Fibroblast of villous mesenchyme (primary cell): Measurements from ENCODE around the gene STAB1. TPM values are rescaled to one million over a fixed set of nuclear protein-coding genes. Genes with fewer than 3 reads are reported as not detected.

ENCODE experiments used
- DNase-seq: peaks from one replicate; pipeline ENCODE4 v3.0.0-alpha.2; 2010; ENCODE audit warnings: low read depth
- H3K4me3 ChIP-seq: 2 replicates; pipeline ENCODE4 v1.5.1; 2011; ENCODE audit warnings: low read depth, mild to moderate bottlenecking, low read length
- total RNA-seq: library from RNA; depleted of rRNA; stranded (reverse); fragments of >200 nt; gene quantifications from 2 replicates; pipeline ENCODE4 v1.2.3, GENCODE V29; 2012
- TF ChIP-seq, protein P1 (sequence below): IDR thresholded peaks from 2 replicates; pipeline ENCODE4 v1.5.1; 2012; ENCODE audit warnings: low read depth, mild to moderate bottlenecking, low read length; ENCODE audit not compliant: insufficient read depth

Gene STAB1
- total RNA-seq, 1 donor: 0.43 TPM

DNA sequence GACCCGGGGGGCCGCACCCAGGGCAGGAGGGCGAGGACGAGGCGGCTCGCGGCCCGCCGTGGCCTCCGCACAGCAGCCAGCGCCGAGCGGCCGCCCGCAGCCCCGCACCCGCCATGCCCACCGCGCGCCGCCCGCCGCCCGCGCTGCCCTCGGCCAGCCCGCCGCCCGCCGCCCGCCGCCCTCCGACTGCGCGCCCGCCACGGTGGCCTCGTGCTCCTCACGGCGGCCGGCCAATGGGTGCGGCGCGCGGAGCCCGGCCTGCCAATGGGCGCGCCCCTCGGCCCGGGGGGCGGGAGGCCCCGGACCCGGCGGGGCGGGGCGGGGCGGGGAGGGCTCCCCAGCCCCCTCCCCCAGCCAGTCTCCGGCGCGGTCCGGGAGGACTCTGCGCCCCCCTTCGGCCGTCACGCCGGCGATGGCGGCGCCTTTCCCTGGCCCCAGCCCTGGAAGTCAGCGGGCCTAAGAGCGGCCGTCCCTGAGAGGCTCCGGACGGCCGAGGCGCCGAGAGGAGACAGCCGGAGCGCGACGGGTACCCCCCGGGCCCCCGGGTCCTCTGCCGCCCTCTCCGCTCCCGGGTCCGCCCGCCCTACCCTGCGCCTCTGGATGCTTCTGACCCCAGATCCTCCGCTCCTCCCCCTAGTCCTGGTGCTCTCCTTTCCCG lies 38.6 kb downstream of the STAB1 start, which contains the start of gene NT5DC2:
Gene NT5DC2 (minus strand): TSS at position 235 of the 658 bp plus-strand sequence. CDS start 120 bp downstream, at position 115.
- peak; percentile 73 for DNase-seq
- H3K4me3 ChIP-seq: peak within 1 kb of the TSS; percentile 76
- TF ChIP-seq, protein P1, sequence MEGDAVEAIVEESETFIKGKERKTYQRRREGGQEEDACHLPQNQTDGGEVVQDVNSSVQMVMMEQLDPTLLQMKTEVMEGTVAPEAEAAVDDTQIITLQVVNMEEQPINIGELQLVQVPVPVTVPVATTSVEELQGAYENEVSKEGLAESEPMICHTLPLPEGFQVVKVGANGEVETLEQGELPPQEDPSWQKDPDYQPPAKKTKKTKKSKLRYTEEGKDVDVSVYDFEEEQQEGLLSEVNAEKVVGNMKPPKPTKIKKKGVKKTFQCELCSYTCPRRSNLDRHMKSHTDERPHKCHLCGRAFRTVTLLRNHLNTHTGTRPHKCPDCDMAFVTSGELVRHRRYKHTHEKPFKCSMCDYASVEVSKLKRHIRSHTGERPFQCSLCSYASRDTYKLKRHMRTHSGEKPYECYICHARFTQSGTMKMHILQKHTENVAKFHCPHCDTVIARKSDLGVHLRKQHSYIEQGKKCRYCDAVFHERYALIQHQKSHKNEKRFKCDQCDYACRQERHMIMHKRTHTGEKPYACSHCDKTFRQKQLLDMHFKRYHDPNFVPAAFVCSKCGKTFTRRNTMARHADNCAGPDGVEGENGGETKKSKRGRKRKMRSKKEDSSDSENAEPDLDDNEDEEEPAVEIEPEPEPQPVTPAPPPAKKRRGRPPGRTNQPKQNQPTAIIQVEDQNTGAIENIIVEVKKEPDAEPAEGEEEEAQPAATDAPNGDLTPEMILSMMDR: no peak

GRCh38 chr3:52534281-52535183 lies 39.4 kb downstream of the STAB1 start:
- TF ChIP-seq, protein P1: no peak
- peak overlapping the region; percentile 64 for H3K4me3 ChIP-seq
- peak; percentile 41 for DNase-seq

DNA sequence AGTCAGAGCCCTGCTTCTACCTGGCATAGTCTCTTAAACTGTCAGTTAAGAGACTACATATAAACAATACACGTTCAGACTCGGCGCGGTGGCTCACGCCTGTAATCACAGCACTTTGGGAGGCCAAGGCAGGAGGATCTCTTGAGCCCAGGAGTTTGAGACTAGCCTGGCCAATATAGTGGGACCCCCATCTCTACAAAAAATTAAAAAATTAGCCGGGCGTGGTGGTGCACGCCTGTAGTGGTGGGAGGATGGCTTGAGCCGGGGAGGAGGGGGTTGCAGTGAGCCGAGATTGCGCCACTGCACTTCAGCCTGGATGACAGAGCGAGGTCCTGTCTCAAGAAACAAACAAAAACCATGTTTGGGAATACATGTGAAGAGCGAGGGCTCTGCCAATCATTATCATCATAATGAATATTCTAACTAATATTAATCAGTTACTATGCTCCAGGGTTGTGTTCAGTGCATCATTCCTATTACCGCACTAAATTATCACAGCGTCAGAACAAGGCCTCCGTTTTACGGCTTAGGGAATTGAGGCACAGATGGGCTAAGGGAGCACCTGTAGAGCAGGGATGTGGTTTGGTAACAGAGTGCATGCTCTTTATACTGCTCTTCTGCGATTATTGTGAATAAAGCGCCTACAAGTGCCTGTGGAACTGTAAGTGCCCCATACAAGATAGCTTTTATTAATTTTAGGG lies 40.4 kb downstream of the STAB1 start:
- no peak overlapping the region for H3K4me3 ChIP-seq
- no peak for DNase-seq
- TF ChIP-seq, protein P1: no peak

GRCh38 chr3:52536112-52536368 lies 40.9 kb downstream of the STAB1 start:
- H3K4me3 ChIP-seq: peak overlapping the region; percentile 7
- no peak for DNase-seq
- TF ChIP-seq, protein P1: no peak

DNA sequence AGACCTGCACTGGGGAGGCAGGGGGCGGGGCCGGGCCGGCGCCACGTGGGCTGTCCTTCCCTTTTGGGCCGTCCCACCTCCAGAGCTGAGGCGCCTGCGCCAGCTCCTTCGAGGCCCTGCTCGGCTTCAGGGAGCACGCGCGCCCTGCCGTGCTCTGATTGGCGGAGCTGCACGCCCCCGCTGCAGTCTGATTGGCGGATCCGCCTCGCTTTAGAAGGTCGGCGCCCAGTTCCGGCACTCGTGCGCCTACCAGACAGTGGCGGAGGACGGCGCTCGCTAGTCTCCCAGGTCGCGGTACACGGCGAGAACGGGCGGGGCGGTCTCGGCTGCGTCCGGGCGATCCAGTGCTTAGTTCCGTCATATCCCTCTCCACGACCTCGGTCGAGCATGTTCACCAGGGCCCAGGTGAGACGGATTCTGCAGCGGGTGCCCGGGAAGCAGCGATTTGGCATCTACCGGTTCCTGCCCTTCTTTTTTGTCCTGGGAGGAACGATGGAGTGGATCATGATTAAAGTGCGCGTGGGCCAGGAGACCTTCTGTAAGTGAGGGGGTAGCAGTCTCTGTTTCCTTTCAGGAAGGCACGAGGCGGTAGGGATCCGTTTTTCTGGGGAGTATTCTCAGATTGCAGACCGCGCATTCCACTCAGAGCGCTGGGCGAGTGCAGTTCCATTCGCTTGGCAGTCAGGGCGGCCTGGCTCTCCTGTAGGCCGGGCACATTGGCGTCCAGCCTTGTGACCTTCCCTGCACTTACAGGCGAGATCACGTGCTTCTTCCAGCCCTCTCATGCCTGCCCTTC lies 41.4 kb downstream of the STAB1 start, which contains the start of gene UQCC5:
Gene UQCC5 (plus strand): TSS at position 237 of the 796 bp plus-strand sequence. CDS start 151 bp downstream, at position 388.
- peak within 1 kb of the TSS; percentile 83 for H3K4me3 ChIP-seq
- peak; percentile 99 for DNase-seq
- TF ChIP-seq, protein P1: no peak

- peak overlapping the region; percentile 83 for H3K4me3 ChIP-seq
- TF ChIP-seq, protein P1: no peak
- DNase-seq: no peak
These were observed 42.1 kb downstream of the STAB1 start for GRCh38 chr3:52537165-52537620.
